SJSA1 (cell line): ENCODE data around the gene CAMK2D. TPM values are rescaled to one million over a fixed set of nuclear protein-coding genes. Genes with fewer than 3 reads are reported as not detected.

Source experiments
- DNase-seq, 2 experiments: peaks; one replicate each; pipeline ENCODE4 v3.0.0-alpha.2; 2015 to 2020; ENCODE audit warnings: low spot score in 2 of 2, low read depth in 1 of 2
- H3K27ac ChIP-seq: fragments of 250-450 bp; sonication (Bioruptor Pico); 2 replicates; pipeline ENCODE4 v1.5.1; 2020; ENCODE audit warnings: mild to moderate bottlenecking, moderate library complexity
- H3K27me3 ChIP-seq: fragments of 250-450 bp; sonication (Bioruptor Pico); replicated peaks from 2 replicates; pipeline ENCODE4 v1.5.1; 2020; ENCODE audit warnings: mild to moderate bottlenecking, moderate library complexity
- H3K36me3 ChIP-seq: fragments of 250-450 bp; sonication (Bioruptor Pico); 2 replicates; pipeline ENCODE4 v1.5.1; 2020; ENCODE audit warnings: mild to moderate bottlenecking
- H3K4me1 ChIP-seq: fragments of 250-450 bp; sonication (Bioruptor Pico); replicated peaks from 2 replicates; pipeline ENCODE4 v1.6.1; 2021; ENCODE audit warnings: mild to moderate bottlenecking
- H3K4me3 ChIP-seq: fragments of 250-450 bp; sonication (Bioruptor Pico); 2 replicates; pipeline ENCODE4 v1.5.1; 2020; ENCODE audit warnings: mild to moderate bottlenecking
- H3K9me3 ChIP-seq: fragments of 250-450 bp; sonication (Bioruptor Pico); replicated peaks from 2 replicates; pipeline ENCODE4 v1.5.1; 2020; ENCODE audit warnings: mild to moderate bottlenecking
- total RNA-seq: library from RNA; depleted of rRNA; stranded (reverse); fragments of >200 nt; shearing (Covaris generic); gene quantifications from 2 replicates; pipeline ENCODE4 v1.2.3, GENCODE V29; 2014

The CAMK2D gene
- total RNA-seq, 1 experiment from 2014 or later: 42.7 TPM

- no peak overlapping the region for H3K4me3 ChIP-seq
- DNase-seq: peak in 1 of 2 experiments; percentile 30
- peak overlapping the region; percentile 95 for H3K27ac ChIP-seq
- H3K27me3 ChIP-seq: no peaks in the 10 kb centered on the region
- H3K4me1 ChIP-seq: peaks cover 28% of the 10 kb centered on the region
- H3K36me3 ChIP-seq: peaks cover 6% of the 10 kb centered on the region
- H3K9me3 ChIP-seq: no peaks in the 10 kb centered on the region
Measured at GRCh38 chr4:113469023-113469390, 292.5 kb downstream of the CAMK2D start.

DNA sequence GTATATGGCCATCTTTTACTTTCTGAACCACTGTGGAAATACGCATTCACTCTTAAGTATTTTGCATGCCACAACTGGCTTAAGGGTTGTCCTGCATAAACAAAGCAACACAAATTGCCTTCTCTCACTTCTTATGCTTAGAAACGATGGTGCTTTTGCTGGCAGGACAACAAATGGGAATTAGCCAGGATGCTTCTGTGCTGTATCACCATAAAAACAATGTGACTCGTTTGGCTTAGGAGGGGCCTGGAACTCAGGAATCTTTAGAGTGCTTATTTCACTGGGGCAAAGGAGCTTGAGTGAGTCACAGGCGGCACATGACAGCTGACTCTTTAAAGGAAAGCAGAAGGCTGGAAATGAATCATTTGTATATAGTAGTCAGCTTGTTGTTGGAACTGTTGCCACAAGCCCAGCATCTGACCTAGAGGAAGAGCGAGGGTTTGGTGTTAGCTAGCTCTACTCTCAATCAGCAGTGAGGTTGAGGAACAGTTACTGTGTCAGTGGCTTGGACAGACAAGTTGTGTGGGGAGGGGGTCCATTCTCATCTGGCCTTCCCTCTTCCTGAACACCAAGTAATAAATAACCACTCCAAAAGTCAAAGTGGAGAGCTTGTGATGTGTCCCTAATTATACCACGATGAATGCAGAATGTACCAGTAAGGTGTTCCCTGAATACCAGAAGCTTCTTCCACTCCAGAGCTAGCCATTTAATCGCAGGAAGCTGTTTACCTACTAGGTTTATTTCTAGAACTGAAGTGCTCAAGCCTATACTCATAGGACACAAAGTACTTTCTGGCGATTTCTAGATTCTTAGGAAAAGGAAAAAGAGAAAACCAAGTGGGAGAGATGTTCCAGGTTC, 293.1 kb downstream of the CAMK2D start:
- peak; percentile 94 to 98 for DNase-seq
- Histone ChIP-seq H3K36me3 (peaks cover 6% of the 10 kb centered on the region), H3K4me3 (peak overlapping the region; percentile 19), H3K27me3 (no peaks in the 10 kb centered on the region), H3K9me3 (no peaks in the 10 kb centered on the region), H3K27ac (peak overlapping the region; percentile 95), H3K4me1 (peaks cover 27% of the 10 kb centered on the region)

DNA sequence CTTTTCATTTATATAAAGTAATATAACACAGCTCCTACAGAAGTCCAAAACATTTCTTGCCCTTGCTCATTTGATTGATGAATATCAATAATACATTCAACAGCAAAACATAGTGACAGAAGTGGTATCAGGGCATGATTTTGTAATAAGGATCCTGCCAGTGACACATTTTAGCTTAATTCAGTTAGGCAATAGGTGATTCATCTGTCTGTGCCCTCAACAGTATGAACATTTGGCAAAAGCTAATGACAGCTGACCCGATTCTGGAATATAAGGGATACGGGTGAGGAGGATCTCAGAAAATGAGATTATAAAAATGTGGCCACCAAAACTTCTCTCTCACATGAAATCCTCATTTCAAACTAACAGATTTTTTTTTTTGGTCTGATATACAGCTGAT, 294.0 kb downstream of the CAMK2D start:
- peak overlapping the region; percentile 19 for H3K4me3 ChIP-seq
- peak overlapping the region; percentile 95 for H3K27ac ChIP-seq
- DNase-seq: no peak
- H3K36me3 ChIP-seq: peaks cover 6% of the 10 kb centered on the region
- no peaks in the 10 kb centered on the region for H3K27me3 ChIP-seq
- H3K4me1 ChIP-seq: peaks cover 27% of the 10 kb centered on the region
- H3K9me3 ChIP-seq: no peaks in the 10 kb centered on the region

DNA sequence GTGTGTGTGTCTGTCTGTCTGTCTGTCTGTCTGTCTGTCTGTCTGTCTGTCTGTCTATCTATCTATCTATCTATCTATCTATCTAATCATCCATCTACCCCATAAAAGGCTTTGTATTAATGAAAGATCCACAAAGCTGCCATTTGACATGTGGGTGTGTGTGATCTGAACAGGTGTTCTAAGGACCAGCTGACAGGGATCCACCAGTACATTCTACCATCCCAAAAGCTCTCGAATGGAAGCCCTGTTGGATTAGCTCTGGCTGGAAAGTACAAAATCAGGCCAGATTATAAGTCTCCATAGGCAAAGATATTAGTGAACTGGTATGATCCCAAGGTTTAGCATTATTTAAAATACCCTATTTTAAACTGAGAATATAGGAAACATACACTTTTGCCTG, 299.3 kb downstream of the CAMK2D start:
- Histone ChIP-seq H3K27ac (no peak overlapping the region), H3K36me3 (peaks cover 14% of the 10 kb centered on the region), H3K27me3 (no peaks in the 10 kb centered on the region), H3K4me1 (peaks cover 3% of the 10 kb centered on the region), H3K4me3 (no peak overlapping the region), H3K9me3 (no peaks in the 10 kb centered on the region)
- no peak for DNase-seq

DNA sequence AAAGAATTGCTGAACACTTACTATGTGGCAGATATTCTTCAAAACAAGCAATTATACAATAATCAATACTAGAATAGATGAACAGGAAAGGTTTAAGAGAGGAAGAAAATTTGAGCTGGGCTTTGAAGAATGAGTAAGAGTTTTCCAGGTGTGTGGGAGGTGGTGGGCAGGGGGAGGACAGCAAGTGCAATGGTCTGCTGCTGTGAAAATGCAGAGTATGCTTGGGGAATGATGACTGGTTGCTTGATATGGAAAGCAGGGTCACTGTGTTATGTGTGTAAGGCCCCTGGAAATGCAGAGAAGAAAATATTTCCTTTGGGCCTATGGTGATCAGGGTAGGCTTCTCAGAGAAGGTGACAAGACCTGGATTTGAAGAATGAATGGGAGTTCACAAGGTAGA, 300.3 kb downstream of the CAMK2D start:
- Histone ChIP-seq H3K36me3 (peaks cover 22% of the 10 kb centered on the region), H3K27me3 (no peaks in the 10 kb centered on the region), H3K27ac (no peak overlapping the region), H3K4me1 (no peaks in the 10 kb centered on the region), H3K4me3 (no peak overlapping the region), H3K9me3 (no peaks in the 10 kb centered on the region)
- no peak for DNase-seq

DNA sequence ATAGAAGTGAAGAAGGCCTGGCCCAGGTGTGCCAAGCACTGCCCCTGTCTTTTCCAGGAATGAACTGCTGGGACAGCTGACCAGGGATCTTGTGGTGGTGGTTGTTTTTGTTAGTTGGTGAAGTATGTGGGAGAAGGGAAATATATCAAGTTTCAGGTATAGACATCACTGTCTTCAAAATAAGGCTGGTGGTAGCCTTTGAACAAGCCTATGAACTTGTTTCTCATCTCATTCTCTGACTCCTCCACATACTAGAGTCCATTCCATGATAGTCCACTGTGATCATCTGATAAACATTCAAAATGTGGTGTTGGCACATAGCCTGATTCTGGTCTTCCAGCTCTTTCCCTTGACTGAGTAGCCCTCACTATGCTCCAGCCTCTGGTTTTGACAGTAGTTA, 303.7 kb downstream of the CAMK2D start:
- no peaks in the 10 kb centered on the region for H3K9me3 ChIP-seq
- H3K4me1 ChIP-seq: peaks cover 14% of the 10 kb centered on the region
- H3K4me3 ChIP-seq: no peak overlapping the region
- no peaks in the 10 kb centered on the region for H3K27me3 ChIP-seq
- no peak overlapping the region for H3K27ac ChIP-seq
- H3K36me3 ChIP-seq: peaks cover 21% of the 10 kb centered on the region
- DNase-seq: no peak

DNA sequence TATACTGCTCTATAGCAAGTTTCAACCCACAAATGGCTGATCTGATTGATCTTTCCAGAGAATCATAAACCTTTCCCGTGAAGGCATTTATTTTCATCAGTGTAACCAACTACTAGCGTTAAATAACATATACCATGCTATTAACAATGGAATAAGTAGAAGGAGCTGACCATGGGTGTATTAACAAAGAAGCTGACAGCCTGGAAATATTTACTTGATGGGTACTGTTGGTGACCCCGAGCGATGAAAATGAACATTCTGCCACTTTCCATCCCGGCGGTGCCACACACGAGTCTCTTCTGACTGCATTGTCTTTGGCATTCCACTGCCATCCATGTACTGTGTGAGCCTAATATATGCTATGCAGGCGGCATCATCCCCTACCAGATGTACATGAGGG, 304.4 kb downstream of the CAMK2D start:
- no peak overlapping the region for H3K4me3 ChIP-seq
- peaks cover 21% of the 10 kb centered on the region for H3K36me3 ChIP-seq
- H3K9me3 ChIP-seq: no peaks in the 10 kb centered on the region
- H3K4me1 ChIP-seq: peaks cover 19% of the 10 kb centered on the region
- H3K27me3 ChIP-seq: no peaks in the 10 kb centered on the region
- H3K27ac ChIP-seq: no peak overlapping the region
- DNase-seq: no peak

DNA sequence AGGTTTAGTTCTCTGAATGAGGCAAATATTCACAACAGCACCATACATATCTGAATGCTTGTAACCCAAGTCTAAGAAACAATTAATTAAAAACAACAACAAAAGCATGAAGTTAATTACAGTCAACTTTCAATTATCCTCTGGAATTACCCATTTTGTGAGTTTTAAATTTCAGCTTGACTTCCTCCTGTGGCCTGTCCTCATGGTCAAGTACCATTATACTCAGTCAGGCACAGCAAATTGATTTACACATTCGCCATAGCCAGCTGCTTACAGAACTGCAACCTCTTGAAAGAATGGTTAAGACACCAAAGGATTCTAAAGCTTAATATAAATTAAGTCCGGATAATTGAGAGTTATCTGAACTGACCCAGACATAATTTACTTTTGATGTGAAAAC, 306.5 kb downstream of the CAMK2D start:
- H3K27me3 ChIP-seq: no peaks in the 10 kb centered on the region
- no peaks in the 10 kb centered on the region for H3K9me3 ChIP-seq
- DNase-seq: no peak
- peaks cover 21% of the 10 kb centered on the region for H3K36me3 ChIP-seq
- H3K27ac ChIP-seq: no peak overlapping the region
- peaks cover 26% of the 10 kb centered on the region for H3K4me1 ChIP-seq
- no peak overlapping the region for H3K4me3 ChIP-seq

DNA sequence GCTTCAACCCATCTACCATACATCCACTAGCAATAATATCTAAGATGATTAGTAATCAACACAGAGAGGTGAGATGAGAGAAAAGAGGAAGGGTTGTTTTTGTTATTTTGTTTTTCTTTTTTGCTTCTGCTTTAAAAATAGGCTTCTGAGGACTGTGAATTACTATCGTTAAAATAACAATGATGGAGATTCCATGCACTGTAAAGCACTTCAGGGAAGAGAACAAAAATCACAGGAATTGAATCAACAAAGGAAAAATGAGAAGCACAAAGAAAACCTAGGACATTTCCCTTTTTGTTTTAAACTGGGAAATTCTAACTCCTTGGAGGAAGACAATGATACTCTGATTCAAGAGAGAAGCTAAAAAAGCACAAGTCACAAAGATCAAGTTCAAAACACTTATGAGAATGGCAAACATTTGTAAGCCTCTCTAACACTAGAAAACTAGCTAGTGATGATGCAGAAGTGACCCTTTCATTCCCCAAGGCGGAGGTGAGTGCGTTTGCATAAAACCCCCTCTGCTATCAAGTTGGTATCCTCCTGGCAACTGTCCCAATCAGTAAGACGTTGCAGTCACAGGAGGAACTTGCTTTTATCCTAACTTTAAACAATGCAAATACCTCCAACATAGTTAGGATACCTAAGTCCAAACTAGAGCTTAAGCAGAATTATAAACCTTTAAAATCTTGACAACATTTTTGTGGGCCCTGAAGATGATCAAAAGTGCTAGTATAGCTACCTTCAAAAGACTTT, 308.5 kb downstream of the CAMK2D start:
- Histone ChIP-seq H3K36me3 (peaks cover 15% of the 10 kb centered on the region), H3K4me3 (no peak overlapping the region), H3K4me1 (peaks cover 26% of the 10 kb centered on the region), H3K27ac (peak overlapping the region; percentile 55), H3K9me3 (no peaks in the 10 kb centered on the region), H3K27me3 (no peaks in the 10 kb centered on the region)
- DNase-seq: peak; percentile 80 to 88

DNA sequence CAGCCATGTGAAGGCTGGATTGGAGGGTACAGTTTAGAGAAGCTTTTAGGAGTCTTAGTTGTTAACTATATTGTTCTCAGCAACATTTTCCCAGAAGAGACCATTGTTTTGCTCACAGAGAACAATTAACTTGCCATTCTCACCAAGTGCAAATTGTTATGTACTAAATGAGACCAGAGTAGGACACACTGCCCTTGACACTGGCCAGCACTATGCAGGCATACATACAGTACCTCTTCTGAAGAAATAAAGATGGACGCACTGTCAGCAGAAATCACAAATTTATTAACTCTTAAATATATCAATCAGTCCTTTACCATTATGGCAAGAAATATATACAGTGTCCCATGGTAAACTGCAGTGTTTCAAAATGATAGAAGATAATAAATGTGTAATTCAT, 309.4 kb downstream of the CAMK2D start:
- DNase-seq: no peak
- H3K36me3 ChIP-seq: peaks cover 13% of the 10 kb centered on the region
- H3K27me3 ChIP-seq: no peaks in the 10 kb centered on the region

GRCh38 chr4:113450295-113451080, 311.1 kb downstream of the CAMK2D start:
- Histone ChIP-seq H3K27me3 (no peaks in the 10 kb centered on the region), H3K9me3 (no peaks in the 10 kb centered on the region; the same call in 1 of the 2 replicates), H3K4me1 (peaks cover 50% of the 10 kb centered on the region), H3K36me3 (no peaks in the 10 kb centered on the region), H3K4me3 (no peak overlapping the region), H3K27ac (no peak overlapping the region)
- DNase-seq: no peak

More for the DNA sequence above, 309.4 kb downstream of the CAMK2D start:
- no peaks in the 10 kb centered on the region; the same call in 1 of the 2 replicates for H3K9me3 ChIP-seq
- H3K27ac ChIP-seq: no peak overlapping the region; the same call in 1 of the 2 replicates
- H3K4me3 ChIP-seq: no peak overlapping the region
- H3K4me1 ChIP-seq: peaks cover 34% of the 10 kb centered on the region

DNA sequence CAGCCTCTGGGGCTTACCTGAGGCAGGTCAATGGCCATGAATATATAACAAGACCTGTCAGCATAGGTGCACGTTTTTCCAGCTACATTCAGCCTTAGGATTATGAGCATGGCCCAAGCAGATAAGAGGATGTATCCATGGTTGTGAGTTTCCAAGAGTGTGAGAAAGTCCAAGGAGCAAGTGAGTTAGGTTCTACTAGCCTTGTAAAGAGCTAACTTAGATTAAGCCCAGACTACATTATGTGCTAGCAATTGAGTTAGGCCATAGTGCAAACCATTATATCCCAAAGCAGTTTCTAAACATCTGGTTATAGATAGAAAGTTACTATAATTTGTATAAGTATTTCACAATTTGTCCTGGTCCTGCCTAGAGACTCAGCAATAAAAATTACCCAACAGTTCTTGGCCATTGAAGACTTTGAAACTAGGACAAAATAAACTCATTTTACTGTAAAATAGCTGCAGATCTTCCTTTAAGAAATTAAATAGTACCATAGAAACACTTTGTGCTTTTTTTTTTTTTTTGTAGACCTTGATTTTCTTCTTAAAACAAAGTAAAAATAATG, 312.0 kb downstream of the CAMK2D start:
- no peak for DNase-seq
- Histone ChIP-seq H3K27me3 (no peaks in the 10 kb centered on the region), H3K4me3 (no peak overlapping the region)

GRCh38 chr4:113447769-113448168, 313.8 kb downstream of the CAMK2D start:
- H3K27ac ChIP-seq: no peak overlapping the region
- no peak for DNase-seq

More for the DNA sequence above, 312.0 kb downstream of the CAMK2D start:
- H3K9me3 ChIP-seq: no peaks in the 10 kb centered on the region; the same call in 1 of the 2 replicates
- peaks cover 60% of the 10 kb centered on the region for H3K4me1 ChIP-seq
- no peaks in the 10 kb centered on the region for H3K36me3 ChIP-seq
- H3K27ac ChIP-seq: no peak overlapping the region

More at GRCh38 chr4:113447769-113448168, 313.8 kb downstream of the CAMK2D start:
- Histone ChIP-seq H3K9me3 (no peaks in the 10 kb centered on the region; the same call in 1 of the 2 replicates), H3K36me3 (no peaks in the 10 kb centered on the region), H3K4me3 (no peak overlapping the region), H3K27me3 (no peaks in the 10 kb centered on the region), H3K4me1 (peaks cover 55% of the 10 kb centered on the region)
